NCI-H345 treated with DMSO at 0.1 percent for 48 hours (cell line): ENCODE results near the gene IQGAP2.

Source experiments
- DNase-seq: peaks from one replicate; lab custom pipeline; 2025; ENCODE audit not compliant: unreplicated experiment; lab: John Stamatoyannopoulos, UW

Gene IQGAP2

DNA sequence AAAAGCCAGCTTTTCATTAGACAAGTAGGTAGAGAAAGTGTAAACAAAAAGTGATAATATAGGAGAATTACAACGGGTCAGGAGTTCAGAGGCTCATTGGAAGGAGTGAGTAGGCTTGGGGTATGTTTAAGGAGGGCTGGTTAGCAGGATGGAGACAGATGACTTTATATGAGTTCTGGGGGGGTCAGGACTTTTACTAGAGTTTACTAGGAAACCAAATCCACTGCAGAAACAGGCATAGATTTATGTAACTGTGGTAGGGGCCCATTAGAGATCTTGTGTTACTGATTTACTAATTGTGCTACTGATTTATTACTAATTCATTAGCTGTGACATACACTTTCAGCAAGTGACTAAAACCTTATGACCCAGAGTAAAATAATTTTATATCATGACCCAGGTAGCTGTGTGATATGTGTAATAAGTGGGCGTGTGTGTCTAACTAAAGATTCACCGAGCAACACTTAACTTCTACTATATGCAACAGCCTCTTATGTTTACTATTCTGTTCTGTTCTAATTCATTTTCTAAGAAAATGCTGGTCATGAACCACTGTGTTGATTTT lies 73.5 kb downstream of the IQGAP2 start:
- no peak for DNase-seq

DNA sequence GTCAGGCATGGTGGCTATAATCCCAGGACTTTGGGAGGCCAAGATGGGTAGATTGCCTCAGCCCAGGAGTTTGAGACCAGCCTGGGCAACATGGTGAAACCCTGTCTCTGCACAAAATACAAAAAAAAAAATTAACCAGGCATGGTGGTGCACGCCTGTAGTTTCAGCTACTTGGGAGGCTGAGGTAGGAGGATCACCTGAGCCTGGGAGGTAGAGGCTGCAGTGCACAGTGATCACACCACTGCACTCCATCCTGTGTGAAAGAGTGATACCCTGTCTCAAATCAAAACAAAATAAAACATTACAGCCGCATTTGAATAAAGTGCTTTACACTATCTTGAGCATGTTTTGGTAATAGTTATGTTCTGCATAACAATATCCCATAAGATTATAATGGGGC lies 74.0 kb downstream of the IQGAP2 start:
- no peak for DNase-seq

- no peak for DNase-seq
These were observed 74.5 kb downstream of the IQGAP2 start for GRCh38 chr5:76477571-76477970.

DNA sequence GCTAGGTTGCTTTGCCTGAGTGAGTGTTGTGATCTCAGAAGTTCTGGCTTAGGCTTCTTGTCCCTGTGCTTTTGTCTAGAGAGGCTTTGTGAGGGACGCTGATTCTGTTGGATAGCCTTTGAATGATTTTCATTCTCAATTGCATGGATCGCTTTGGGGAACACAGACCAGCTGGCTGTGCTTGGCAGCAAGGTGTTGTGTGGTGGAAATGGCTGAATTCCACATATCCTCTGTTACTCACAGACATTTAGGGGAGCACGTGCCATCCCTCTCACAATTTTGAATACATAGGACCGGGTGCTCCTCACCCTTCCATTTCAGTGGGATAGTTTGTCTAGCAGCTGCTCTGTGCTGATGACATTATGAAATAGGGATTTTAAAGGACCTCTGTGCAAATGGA lies 76.2 kb downstream of the IQGAP2 start:
- no peak for DNase-seq

- no peak for DNase-seq
These were observed 77.0 kb downstream of the IQGAP2 start for GRCh38 chr5:76479973-76480667.

DNA sequence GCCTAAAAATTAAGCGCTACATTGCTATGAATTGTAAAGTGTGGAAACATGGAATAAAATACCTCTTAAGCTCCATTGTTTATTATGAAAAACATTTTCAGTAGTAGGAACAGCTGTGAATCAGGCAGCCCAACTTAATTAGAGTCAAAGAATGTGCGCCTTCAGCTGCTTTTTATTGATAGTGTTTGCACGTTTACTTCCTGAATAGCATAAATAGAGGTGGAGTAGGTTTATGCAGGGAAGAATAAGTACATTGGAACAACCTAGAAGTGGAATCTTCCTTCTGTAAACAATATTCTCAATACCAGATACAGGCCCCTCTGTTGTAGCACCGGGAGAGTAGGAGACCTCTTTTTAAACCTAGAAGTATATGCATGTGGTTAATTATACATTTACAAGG lies 79.9 kb downstream of the IQGAP2 start:
- no peak for DNase-seq

DNA sequence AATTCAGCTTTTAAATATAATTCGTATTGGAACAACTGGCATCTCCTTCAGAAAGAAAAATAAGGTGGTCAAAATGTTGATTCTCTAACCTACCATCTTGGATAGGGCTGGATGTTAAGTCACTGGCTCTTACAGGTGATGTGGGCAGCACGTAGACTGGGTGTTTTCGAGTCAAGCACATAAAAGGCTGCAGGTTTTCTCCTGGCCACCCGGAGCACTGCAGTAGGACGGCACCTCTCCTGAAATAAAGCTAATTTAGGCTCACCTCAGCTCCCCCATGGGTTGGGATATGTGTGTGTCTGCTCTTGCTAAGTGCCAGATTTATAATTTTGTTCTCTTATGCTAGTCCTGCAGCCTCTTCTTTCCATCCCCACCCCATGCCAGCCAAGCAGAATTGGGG lies 80.3 kb downstream of the IQGAP2 start:
- DNase-seq = no peak

DNA sequence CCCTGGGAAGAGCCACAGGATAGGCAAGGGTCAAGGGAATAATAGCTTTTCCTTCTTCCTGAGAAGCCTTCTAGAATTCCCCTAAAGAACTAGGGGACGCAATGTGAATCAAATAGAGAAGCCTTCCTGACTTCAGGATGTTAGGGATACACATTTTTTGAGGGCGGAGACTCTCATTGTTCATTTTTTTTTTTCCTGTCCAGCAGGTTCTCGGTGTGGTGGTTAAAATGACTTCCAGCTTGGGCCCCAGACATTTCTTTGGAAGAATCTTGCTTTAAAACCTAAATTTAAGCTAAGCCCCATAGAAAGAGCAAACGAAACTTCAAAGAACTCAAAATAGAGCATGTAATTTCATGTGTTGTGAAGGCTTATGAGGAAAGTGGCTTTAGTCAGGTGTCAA lies 80.8 kb downstream of the IQGAP2 start:
- no peak for DNase-seq

GRCh38 chr5:76485511-76485910 lies 82.4 kb downstream of the IQGAP2 start:
- no peak for DNase-seq

- DNase-seq = no peak
These were observed 84.3 kb downstream of the IQGAP2 start for GRCh38 chr5:76487386-76487785.

DNA sequence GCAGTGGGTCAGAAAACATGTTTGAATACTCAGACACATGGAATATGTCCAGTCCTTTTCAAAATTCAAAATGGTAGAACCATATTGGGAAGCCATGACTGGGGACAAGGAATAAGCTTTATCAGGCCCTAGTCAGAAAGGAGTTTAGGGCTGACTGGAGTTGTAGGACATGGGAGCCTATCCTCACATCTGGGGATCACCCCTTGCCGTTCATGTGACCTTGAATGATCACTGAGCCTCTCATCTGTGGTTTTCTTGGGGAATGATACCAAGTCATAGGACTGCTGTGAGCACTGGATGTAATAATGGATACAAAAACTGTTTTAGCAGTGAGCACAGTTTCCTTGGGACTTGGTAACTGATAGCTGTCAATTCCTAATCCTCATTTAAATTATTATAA lies 84.7 kb downstream of the IQGAP2 start:
- no peak for DNase-seq

- DNase-seq = no peak
These were observed 85.9 kb downstream of the IQGAP2 start for GRCh38 chr5:76488969-76489368.

- DNase-seq = no peak
These were observed 87.0 kb downstream of the IQGAP2 start for GRCh38 chr5:76489877-76490688.

- DNase-seq = no peak
These were observed 87.9 kb downstream of the IQGAP2 start for GRCh38 chr5:76490960-76491359.

DNA sequence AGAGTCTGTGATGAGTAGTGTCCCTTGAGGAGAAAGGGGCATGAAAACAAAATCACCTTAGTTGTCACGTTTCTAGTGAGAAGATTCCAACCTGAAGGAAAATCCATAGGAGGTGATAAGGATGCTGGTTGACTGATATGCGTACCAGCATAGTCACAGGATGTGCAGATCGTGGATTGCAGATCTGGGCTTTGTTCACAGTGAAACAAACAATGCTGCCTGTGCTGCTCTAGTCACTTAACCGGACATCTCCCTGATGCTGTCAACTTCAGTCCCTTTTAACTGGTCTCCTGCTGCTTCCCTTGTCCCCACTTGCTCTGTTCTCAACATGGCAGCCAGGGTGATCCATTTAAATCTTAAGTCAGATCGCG lies 89.7 kb downstream of the IQGAP2 start:
- no peak for DNase-seq

GRCh38 chr5:76493190-76493837 lies 90.2 kb downstream of the IQGAP2 start:
- DNase-seq = no peak

DNA sequence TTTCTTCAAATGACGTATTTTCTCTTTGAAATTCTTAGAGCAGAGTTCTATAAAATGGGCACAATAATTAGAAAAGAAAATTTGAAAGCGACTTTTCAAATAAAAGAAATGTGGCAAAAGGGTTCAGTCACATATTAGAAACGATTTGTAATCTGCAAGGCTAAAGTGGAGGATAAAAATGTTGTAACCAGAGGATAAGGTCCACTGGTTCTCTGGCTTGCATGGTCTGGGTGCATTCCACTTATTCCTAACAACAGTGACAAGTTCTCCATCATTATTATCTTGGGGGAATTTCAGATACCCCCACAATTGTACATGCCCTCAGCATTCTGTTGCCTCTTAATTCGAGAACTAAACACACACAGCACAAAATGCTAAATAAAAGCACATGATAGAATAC lies 91.1 kb downstream of the IQGAP2 start:
- no peak for DNase-seq

GRCh38 chr5:76495870-76496269 lies 92.8 kb downstream of the IQGAP2 start:
- no peak for DNase-seq

DNA sequence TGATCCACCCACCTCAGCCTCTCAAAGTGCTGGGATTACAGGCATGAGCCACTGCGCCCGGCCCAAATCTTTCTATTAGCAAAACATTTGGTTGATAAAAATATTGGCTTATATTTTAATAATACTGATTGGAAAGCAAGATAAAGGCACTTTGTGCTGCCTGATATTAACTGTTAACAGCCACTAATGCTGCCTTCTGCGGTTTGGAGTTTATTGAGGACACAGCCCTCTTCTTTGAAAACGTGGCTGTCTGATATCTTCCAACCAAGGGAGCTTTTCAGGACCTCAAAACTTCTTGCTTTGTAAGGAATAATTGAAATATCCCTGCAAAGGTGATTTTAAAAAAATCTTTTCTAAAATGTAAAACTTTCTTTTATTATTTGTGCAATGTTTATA lies 94.0 kb downstream of the IQGAP2 start:
- no peak for DNase-seq

- DNase-seq = no peak
These were observed 95.1 kb downstream of the IQGAP2 start for GRCh38 chr5:76497986-76498717.

- no peak for DNase-seq
These were observed 96.5 kb downstream of the IQGAP2 start for GRCh38 chr5:76499507-76500161.
